Stimulated activated CD4-positive, alpha-beta T cell treated with anti-CD3 and anti-CD28 coated beads, Interleukin-4, amount 100 ng/mL, for 4 hours (primary cell): ENCODE measurements around the gene CRTC2.
A peak's percentile ranks its signal among the peaks of the same experiment; 100 is the strongest.
"Not testable (repeated sequence)": the region's sequence is repeated elsewhere in the genome, so short reads cannot be mapped to it uniquely, and the experiment has no call there.

ENCODE experiments used
- DNase-seq, 2 experiments: peaks; one replicate each; pipeline ENCODE4 v3.0.0-alpha.2; 2020

The CRTC2 gene

DNA sequence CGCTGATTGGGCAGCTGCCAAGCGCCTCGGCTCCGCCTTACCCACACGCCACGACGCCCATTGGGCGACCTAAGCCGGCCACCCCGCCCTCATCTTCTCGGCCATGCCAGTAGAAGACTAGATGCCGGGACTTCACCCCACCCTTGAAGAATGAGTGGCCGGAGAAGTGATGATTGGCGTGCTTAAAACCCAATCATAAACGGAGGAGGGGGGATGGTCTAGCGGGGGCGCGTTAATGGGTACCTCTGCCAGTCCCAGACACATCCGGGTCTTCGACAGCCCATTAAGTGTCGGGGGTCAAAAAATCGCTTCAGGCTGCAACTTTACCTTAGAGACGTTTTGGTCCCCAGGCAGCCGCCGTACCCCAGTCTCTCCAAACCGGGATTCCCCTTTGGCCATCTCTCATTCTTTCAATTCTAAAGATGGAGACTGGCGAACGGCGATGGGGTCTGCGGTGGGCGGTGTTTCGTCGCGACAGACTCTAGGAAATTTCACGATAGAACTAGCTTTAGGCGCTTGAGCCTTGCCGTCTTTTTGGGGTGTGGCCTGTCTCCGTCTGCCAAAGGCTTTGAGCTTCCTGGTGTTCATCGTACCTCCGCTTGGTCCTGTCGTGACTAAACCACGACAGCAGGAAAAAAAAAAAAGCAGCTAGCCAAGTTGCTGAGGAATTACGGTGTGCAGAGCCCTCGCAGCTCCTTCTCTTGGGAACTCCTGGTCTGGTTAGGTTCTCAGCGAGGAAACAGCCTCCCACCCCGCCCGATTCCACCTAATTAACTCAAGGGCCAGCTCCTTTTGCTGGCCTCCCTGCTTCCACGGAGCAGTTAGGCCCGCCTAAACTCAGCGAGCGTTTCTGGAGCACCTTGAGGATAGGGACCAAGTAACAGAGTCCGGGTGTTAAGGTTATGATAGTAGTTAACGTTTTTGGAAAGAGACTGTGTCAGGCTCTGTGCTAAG is 35.2 kb downstream of the CRTC2 start, which contains the start of gene GATAD2B:
Gene GATAD2B, minus strand, starts transcription at position 1 of the 954 bp plus-strand sequence. CDS start 94,625 bp downstream, outside the sequence.
- DNase-seq: peak; percentile 95 to 99

DNA sequence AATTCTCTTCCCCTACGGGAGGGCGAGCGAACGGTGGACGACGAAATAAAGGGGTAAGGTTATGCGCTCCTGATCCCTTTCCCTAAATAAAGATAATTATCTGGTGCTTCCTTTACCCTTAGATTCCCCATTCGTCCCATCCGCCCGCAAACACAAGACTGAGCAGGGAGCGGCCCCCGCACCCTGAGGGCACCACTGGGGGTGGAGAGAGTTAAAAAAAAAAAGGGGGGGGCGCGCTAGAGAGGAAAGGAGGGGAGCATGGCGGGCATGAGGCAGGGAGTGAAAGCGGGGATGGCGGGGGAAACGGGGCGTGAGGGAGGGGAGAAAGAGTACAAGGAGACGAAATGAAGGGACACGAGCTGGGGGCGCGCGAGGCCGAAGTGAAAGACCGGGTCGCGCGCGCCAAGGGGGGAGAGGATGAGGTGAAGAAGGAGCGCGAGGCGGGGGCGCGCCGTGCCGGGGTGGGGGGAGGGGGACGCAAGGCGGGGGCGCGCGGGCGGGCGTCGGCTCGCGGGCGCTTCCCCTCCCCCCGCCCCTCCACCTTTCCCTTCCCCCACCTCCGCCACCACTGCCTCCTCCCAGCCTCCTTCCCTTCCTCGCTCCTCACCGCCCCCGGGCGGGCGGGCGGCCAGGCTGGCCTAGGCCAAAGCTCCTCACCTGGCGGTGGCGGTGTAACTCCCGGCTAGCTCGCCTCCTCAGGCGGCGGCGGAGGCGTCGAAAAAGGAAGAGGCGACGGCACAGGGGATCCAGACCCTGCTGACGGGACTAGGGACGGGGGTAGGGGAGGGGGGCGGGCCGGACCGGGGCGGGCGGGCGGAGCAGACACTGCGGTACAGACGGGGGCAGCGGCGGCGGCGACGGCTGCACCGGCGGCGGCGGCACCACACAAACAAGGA is 36.1 kb downstream of the CRTC2 start:
- DNase-seq: peak in 1 of 2 experiments; percentile 67

DNA sequence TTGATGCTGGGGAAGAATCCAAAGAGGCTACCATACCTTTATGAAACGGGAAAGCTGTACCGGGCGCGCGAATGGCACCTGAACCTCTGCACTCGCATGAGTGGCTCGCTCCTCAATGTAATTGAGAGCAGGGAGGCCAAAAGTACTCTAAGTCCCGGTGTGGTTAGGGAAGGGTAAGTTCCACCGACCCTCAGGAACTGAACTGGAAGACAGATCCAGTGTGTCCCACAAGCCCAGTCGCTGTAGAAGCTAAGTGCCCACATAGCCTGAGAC is 36.7 kb downstream of the CRTC2 start:
- peak in 1 of 2 experiments; percentile 16 for DNase-seq

DNA sequence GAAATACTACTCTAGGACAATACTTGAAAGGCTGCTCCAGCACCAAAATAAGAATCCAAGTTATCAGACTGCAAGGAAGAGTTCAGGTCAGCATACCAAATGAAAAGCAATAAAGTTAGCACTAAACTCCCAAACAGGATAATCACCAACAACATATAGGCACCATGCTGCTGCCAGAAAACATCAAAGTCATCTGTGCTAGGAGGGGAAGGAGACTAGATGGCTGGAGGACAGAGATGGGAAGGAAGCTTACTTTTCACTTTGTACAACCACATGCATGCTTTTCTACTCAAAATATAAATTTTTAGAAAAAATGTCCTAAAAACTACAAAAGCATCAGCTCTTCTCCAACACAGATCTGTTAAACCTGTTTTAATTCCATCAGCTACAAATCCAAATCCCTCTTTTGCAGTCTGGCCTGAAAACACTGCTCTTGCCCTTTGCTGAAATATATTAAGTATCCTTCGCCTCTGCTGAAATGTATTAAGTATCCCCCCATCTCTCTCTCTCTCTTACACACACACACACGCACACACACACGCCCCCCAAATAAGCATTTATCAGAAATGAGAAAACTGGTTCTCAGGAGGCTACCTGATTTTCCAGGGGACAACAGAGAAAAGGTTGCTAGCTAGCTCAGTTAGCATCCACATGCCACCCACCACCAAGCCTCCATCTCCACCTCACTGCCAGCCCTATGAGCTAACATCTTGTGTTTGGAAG is 37.2 kb downstream of the CRTC2 start:
- no peak for DNase-seq

DNA sequence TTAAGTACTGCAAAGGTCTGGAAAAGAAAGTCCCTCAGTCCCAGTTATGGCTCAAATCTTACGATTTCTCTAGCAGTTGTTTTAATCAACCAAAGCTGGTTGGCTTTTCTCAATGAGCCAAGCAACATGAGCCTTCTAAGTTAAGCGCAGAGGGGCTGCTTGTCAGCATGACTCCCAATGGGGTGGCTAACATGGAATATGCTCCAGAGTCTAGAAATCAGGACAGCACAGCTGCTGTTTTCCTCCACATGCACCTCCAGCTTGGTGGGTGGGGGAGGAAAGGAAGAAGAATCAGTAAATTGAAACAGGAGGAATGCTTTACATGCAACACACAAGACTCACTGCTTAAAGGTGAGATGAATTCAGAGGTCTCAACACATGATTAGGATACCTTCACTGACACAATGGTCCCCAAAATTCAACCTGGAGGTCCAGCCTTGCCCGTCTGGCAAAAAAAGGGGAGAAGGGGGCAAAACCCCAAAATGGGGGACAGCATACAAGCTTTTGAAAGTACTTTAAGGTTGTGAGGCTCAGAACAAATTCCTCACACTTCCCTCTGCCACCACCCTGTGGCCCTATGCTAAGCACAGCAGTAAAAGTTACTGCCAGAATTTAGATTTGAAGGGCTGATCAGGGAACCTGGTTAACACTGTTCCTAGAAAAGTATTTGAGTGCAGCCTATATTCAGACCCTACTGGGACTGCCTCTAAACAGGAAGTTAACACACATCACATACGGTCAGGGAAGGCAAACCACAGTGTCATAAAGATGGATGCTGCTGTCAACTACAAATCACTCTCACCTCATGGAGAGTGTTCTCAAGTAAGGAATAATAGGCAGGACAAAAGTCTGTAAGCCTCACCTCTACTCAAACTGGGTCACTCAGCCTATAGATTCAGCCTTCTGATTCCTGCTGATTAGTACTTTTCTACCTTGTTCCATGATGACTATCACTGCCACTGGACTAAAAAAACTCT is 38.2 kb downstream of the CRTC2 start:
- DNase-seq: no peak

DNA sequence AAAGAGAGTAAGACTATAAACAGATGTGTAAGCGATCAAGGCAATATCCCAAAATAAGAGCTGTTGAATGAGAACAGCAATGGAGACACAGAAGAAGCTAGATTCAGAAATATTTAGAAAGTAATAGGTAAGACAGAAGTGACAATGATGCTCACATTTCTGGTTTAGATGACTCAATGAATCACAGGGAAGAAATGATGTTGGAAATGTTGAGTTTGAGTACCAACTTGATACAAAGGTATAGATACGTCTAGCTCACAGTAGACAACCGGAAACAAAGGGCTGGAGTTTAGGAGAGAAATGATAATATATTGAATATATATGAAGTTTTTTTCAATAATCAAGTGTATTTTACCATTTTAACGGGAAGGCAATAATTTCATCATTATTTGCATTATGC is 42.1 kb downstream of the CRTC2 start:
- no peak for DNase-seq

DNA sequence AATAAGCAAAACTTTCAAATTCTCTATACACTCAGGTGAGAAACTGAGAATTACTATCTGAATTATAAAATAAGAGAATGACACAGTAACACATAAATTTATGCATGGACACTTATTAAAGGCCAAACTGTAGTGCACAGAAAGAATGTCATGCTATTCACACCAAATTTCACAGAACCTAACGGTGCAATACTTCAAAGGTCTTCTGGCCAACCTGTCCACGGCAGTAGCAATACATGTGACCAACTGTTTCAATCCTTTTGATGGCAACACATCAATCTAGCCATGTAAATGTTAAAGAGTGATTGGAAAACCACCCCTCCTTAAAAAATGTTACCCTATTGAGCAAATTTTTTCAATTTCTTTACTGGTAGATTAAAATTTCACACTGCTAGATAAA is 46.1 kb downstream of the CRTC2 start:
- DNase-seq: no peak

DNA sequence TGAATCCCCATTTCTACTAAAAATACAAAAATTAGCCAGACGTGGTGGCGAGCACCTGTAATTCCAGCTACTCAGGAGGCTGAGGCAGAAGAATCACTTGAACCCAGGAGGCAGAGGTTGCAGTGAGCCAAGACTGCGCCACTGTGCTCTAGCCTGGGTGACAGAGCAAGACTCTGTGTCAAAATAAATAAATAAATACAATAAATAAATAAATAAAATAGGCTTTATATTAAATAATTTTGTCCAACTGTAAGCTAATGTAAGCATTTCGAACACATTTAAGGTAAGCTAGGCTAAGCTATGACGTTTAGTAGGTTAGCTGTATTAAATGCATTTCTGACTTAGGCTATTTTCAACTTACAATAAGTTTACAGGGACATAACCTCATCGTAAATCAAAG is 47.9 kb downstream of the CRTC2 start:
- DNase-seq: not testable (repeated sequence)

DNA sequence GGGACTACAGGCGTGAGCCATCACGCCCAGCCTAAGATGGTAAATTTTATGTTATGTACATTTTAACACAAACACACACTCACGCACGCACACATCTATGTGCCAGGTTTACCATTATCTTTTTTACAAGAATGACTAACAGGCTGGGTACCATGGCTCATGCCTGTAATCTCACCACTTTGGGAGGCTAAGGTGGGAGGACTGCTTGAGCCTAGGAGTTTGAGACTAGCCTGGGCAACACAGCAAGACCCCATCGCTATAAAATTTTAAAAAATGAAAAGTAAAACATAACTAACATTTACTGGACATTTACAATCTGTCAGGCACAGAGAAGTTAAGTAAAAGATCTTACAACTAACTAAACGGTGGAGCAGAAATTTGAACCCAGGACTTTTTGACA is 50.3 kb downstream of the CRTC2 start:
- no peak for DNase-seq

DNA sequence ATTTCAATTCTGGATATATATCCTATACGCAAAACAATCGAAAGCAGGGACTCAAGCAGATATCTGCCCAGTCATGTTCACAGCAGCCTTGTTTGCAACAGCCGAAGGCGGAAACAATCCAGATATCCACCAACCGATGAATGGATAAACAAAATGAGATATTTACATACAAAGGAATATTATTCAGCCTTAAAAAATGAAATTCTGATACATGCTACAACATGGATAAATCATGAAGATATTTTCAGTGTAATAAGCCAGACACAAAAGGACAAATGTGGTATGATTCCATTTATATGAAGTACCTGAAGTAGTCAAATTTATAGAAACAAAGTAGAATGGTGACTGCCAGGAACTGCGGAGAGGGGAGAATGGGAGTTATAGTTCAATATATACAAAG is 51.3 kb downstream of the CRTC2 start:
- no peak for DNase-seq

DNA sequence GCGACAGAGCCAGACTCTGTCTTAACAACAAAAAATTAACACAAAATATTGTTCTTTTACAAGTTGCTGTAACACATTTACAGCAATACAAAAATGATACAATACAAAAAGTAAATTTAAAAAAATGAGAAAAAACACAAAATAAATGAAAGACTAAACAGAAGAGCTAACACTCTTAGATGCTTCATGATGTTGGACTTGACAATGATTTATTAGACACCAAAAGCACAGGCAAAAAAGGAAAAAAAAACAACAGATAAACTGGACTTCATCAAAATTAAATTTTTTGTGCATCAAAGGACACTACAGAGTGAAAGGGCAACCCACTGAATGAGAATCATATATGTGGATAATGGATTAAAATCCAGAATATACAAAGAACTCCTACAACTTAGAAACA is 52.0 kb downstream of the CRTC2 start:
- DNase-seq: no peak

DNA sequence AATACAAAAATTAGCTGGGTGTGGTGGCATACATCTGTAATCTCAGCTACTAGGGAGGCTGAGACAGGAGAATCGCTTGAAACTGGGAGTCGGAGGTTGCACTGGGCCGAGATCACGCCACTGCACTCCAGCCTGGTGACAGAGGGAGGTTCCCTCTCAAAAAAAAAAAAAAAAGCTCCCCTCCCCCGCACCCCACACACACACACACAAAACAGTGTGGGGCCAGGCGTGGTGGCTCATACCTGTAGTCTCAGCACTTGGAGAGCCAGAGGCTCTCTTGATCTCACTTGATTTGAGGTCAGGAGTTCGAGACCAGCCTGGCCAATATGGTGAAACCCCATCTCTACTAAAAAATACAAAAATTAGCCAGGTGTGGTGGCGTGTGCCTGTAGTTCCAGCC is 52.5 kb downstream of the CRTC2 start:
- not testable (repeated sequence) for DNase-seq

DNA sequence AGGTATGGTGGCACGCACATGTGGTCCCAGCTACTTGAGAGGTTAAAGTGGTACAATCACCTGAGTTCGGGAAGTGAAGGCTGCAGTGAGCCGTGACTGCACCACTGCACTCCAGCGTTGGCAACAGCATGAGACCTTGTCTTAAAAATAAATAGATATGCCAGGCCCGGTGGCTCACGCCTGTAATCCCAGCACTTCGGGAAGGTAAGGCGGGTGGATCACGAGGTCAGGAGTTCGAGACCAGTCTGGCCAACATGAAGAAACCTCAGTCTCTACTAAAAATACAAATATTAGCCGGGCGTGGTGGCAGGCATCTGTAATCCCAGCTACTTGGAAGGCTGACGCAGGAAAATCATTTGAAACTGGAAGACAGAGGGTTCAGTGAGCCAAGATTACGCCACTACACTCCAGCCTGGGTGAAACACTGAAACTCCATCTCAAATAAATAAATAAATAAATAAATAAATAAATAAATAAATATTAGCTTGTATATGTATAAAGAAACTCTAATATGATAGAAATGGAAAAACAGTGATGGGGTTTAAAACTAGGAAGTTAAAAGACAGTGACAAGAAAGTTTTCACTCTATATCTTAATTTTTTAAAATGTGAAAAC is 54.5 kb downstream of the CRTC2 start:
- DNase-seq: no peak

DNA sequence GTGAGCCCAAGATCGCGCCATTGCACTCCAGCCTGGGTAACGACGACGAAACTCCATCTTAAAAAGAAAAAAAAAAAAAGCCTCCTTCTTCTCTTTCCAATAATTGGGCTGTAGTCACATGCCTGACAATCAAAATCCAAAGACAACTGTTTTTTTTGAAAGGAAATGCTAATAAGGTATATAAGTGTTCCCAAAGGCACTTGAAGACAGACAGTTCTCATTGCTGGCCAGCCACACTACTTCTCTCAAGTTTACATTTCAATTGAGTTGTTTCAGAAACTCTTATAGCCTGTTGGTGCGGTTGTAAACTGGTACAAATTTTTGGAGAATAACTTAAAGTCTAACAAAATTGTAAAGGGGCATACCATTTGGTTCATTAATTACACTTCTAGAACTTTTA is 58.9 kb downstream of the CRTC2 start:
- no peak for DNase-seq
